ACHN (cell line): ENCODE data around the gene PLEKHG5.

Experiments used
- DNase-seq: peaks from one replicate; pipeline ENCODE4 v3.0.0-alpha.2; 2015
- in situ Hi-C: cut with HindIII; loops from 2 replicates; pipeline ENCODE4 v1.10.0; 2017; ENCODE audit warnings: low sequenced_read_pairs, low pct_ligation_motif_present, low pct_unique_long_range_greater_than_20kb

The PLEKHG5 gene

GRCh38 chr1:6470132-6471085 lies 21.1 kb downstream of the PLEKHG5 start:
- no peak for DNase-seq
- in situ Hi-C loops, result no loop called here

GRCh38 chr1:6468729-6469461 lies 22.6 kb downstream of the PLEKHG5 start:
- in situ Hi-C loops, result no loop called here
- DNase-seq, result no peak

- no peak for DNase-seq
- in situ Hi-C loops, result no loop called here
These were observed 23.5 kb downstream of the PLEKHG5 start for GRCh38 chr1:6467744-6468688.

GRCh38 chr1:6467224-6467623 lies 24.2 kb downstream of the PLEKHG5 start:
- no peak for DNase-seq

GRCh38 chr1:6466751-6467150 lies 24.7 kb downstream of the PLEKHG5 start:
- in situ Hi-C loops, result no loop called here
- DNase-seq, result no peak

More at GRCh38 chr1:6467224-6467623, 24.2 kb downstream of the PLEKHG5 start:
- in situ Hi-C loops, result no loop called here

GRCh38 chr1:6466023-6466422 lies 25.4 kb downstream of the PLEKHG5 start, which contains the start of gene TNFRSF25:
TNFRSF25 (minus strand) TSS chr1:6466173; CDS start chr1:6466107, 66 bp downstream.
- in situ Hi-C loops, result no loop called here
- no peak for DNase-seq

GRCh38 chr1:6465461-6466005 lies 25.9 kb downstream of the PLEKHG5 start:
- no peak for DNase-seq

GRCh38 chr1:6464915-6465314 lies 26.6 kb downstream of the PLEKHG5 start:
- in situ Hi-C loops, result no loop called here
- no peak for DNase-seq

More at GRCh38 chr1:6465461-6466005, 25.9 kb downstream of the PLEKHG5 start:
- in situ Hi-C loops, result no loop called here

- DNase-seq, result peak; percentile 38
- in situ Hi-C loops, result no loop called here
These were observed 27.0 kb downstream of the PLEKHG5 start for GRCh38 chr1:6464514-6464836.

- in situ Hi-C loops, result no loop called here
- no peak for DNase-seq
These were observed 28.4 kb downstream of the PLEKHG5 start for GRCh38 chr1:6463120-6463412.

- in situ Hi-C loops, result no loop called here
These were observed 28.9 kb downstream of the PLEKHG5 start for GRCh38 chr1:6462412-6463119.

GRCh38 chr1:6461538-6462411 lies 29.7 kb downstream of the PLEKHG5 start:
- DNase-seq, result no peak
- in situ Hi-C loops, result no loop called here

More at GRCh38 chr1:6462412-6463119, 28.9 kb downstream of the PLEKHG5 start:
- no peak for DNase-seq

- DNase-seq, result no peak
- in situ Hi-C loops, result no loop called here
These were observed 30.4 kb downstream of the PLEKHG5 start for GRCh38 chr1:6461051-6461530.

GRCh38 chr1:6460301-6461050 lies 31.0 kb downstream of the PLEKHG5 start:
- in situ Hi-C loops, result no loop called here
- DNase-seq, result no peak

GRCh38 chr1:6459850-6460265 lies 31.6 kb downstream of the PLEKHG5 start:
- DNase-seq, result no peak
- in situ Hi-C loops, result no loop called here

GRCh38 chr1:6456800-6457466 lies 34.5 kb downstream of the PLEKHG5 start:
- DNase-seq, result no peak
- in situ Hi-C loops, result no loop called here
